ENCODE data around the gene TARP.

DNA sequence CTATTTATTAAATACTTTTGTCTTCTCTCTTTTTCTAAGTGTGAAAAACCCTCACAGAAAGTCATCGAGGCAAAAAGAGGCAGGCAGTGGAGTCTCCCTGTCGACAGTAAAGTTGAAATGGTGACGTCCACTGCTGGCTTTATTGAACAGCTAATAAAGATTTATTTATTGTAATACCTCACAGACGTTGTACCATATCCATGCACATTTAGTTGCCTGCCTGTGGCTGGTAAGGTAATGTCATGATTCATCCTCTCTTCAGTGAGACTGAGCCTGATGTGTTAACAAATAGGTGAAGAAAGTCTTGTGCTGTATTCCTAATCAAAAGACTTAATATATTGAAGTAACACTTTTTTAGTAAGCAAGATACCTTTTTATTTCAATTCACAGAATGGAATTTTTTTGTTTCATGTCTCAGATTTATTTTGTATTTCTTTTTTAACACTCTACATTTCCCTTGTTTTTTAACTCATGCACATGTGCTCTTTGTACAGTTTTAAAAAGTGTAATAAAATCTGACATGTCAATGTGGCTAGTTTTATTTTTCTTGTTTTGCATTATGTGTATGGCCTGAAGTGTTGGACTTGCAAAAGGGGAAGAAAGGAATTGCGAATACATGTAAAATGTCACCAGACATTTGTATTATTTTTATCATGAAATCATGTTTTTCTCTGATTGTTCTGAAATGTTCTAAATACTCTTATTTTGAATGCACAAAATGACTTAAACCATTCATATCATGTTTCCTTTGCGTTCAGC is 43.4 kb downstream of the TARP start:
- TF ChIP-seq, protein P1, sequence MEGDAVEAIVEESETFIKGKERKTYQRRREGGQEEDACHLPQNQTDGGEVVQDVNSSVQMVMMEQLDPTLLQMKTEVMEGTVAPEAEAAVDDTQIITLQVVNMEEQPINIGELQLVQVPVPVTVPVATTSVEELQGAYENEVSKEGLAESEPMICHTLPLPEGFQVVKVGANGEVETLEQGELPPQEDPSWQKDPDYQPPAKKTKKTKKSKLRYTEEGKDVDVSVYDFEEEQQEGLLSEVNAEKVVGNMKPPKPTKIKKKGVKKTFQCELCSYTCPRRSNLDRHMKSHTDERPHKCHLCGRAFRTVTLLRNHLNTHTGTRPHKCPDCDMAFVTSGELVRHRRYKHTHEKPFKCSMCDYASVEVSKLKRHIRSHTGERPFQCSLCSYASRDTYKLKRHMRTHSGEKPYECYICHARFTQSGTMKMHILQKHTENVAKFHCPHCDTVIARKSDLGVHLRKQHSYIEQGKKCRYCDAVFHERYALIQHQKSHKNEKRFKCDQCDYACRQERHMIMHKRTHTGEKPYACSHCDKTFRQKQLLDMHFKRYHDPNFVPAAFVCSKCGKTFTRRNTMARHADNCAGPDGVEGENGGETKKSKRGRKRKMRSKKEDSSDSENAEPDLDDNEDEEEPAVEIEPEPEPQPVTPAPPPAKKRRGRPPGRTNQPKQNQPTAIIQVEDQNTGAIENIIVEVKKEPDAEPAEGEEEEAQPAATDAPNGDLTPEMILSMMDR (conservative IDR thresholded peaks at IDR 0.05) = no peak
- no peak for TF ChIP-seq EZH2 (IDR thresholded peaks at IDR 0.05; ENCODE audit: low read depth)
